ENCODE data around the gene TRANK1.

DNA sequence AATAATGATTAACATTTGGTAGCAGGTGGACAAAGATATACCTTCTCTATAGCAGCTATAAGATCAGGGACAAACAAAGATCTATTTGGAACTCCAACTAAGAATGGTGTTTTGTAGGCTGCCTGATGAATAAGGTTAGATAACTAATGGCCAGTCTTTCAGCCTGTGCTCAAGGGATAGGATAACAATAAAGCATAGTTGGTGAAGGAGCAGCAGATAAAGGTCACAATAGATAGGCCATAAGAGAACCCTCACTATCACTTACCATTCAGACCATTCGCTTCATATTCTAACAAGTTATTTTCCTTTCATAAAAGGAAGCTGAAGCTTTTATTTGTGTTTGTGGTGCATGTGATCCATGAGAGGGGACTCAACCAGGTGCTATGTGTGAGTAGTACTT lies 28.3 kb upstream of the TRANK1 start:
- no peak for TF ChIP-seq CTCF (IDR thresholded peaks at IDR 0.05)
- no peak for TF ChIP-seq POLR2A (IDR thresholded peaks at IDR 0.05)

Measured in adrenal gland (tissue), 5 donors.